Stimulated activated CD4-positive, alpha-beta T cell treated with anti-CD3 and anti-CD28 coated beads, Interleukin-15, amount 100 ng/mL, for 48 hours (primary cell): ENCODE results near the gene CASS4.
"Not testable (repeated sequence)": the region's sequence is repeated elsewhere in the genome, so short reads cannot be mapped to it uniquely, and the experiment has no call there.

Experiments
- DNase-seq, 2 donors: peaks; one replicate each; pipeline ENCODE4 v3.0.0-alpha.2; 2020; ENCODE audit warnings: low read depth in 2 of 2

The CASS4 gene, protein sequence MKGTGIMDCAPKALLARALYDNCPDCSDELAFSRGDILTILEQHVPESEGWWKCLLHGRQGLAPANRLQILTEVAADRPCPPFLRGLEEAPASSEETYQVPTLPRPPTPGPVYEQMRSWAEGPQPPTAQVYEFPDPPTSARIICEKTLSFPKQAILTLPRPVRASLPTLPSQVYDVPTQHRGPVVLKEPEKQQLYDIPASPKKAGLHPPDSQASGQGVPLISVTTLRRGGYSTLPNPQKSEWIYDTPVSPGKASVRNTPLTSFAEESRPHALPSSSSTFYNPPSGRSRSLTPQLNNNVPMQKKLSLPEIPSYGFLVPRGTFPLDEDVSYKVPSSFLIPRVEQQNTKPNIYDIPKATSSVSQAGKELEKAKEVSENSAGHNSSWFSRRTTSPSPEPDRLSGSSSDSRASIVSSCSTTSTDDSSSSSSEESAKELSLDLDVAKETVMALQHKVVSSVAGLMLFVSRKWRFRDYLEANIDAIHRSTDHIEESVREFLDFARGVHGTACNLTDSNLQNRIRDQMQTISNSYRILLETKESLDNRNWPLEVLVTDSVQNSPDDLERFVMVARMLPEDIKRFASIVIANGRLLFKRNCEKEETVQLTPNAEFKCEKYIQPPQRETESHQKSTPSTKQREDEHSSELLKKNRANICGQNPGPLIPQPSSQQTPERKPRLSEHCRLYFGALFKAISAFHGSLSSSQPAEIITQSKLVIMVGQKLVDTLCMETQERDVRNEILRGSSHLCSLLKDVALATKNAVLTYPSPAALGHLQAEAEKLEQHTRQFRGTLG

DNA sequence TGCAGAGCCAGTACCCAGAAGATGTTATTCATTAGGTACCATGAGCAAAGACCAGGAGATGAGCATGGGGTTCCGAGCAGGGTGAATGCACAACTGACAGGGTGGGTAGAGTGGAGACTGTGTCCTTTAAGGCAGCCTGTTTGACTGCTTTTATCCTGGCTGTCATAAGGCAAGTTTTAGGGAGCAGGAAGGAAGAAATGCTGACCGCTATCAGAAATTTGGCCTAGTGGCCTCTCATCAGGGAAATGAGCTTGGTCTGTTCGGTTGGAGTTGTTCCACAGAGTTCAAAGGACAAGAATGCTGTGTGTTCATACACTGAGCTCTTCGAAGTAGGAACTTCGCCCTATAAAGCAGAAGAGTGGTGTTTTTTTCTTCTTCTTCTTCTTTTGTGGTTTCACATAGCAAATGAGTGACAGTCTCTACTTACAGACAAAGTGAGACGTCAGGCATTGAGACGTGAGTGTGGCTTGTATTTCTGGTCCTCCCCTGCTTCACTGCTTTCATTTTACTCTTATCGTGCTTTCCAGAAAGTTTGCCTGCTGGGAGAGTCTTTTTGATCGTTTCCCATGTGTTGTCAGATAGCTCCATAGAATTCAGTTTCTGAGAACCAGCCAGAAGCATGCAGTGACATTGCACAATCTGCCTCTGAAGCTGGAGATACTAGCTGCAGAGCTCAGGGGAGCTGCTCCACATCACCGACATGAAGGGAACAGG is at the start of gene CASS4:
TSS of gene CASS4 (plus strand) at position 502 of the 714 bp plus-strand sequence. CDS start at position 701, 199 bp downstream.
- DNase-seq = no peak

DNA sequence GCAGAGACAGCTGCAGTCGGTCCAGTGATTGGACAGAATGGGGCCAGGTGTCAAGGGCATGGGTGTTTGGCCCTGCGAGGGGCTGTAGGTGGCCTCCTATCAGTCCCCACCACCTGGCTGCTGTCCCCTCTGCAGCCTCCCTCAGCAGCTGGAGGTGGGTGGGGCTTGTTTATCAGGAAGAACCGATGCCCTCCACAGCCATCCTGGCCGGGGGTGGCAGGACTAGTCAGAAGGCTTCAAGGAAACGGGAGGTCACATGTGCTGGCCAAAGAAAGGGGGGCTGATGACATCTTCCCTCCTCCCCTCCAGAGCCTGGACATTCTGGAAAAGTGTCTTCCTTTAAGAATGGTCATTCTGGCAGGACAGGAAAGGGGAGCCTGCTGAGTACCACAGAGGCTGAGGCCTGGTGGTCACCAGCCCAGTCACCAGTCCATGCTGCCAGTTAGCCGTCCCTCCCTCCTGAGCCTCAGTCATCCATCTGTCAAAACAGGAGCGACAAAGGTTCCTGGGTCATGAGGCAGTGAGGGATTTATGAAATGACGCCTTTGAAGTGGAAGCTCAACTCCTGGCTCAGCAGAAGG is 49.1 kb upstream of the CASS4 start:
- no peak for DNase-seq

DNA sequence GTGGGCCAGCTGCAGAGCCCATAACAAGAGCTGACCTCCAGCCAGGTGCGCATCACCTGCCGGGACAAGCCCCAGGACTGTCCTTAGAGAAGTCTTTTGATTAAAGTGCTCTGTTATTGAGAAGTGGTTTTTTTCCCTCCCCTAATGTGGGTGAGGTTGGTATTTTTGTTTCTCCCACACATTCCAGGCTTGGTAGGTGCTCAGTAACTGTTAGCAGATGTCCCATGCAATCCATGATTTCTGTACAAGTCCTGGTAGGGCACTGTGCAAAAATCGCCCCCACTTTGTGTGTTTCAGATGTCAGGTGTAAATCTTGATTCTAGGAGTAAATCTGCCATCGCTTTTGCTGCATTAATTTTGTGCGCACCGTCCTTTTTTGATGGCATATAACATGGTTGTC is 48.6 kb upstream of the CASS4 start:
- no peak for DNase-seq

DNA sequence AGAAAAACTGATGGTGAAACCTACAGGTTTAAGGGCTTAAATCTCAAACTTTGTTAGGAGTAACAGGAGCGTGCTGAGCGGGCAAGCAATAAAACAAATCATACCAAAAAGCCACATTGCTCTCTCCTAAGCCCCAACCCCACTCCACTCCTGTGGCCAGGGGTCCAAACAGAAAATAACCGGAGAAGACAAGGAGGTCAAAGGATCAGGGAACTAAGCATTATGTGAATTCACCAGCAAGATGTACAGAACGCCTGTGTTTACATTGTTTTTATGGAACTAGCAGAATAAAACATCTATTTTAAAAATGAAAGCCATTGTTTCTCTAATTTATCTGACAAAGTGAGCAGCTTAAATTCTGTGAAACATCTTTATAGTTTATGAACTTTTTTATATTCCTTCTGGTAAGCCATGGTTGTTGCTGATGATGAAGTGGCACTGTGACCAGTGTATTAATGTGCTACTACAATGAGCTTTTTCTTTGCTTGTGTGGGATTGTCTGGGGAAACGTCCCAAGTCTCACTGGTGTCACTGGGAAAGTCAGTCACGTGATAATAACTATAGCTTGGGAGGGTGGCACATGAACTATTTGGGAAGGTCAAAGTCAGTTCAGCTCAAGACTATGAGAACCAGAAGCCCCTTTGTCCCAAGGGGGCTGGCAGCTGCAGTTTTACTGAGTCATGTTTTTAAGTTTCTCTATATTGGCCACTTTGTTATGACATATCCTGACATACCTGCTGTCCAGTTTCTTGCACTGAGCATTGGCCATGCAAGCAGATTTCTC is 43.5 kb upstream of the CASS4 start:
- no peak for DNase-seq

DNA sequence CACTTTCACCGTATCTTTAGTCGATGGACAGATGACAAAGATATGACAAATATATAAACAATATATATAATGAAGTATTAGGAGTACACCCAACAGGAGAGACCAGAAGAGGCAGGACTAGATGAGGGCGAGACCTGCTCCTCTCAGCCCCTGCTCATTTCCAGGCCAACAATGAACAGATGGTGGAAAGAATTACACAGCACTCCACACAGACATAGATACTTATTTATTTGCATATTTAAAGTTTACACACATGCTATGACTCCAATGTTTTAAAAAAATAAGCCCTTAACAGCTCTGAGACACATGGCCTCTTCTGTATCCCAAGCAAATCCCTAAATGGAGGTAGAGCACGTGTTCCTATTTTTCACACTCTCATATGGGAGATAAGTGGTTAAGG is 42.9 kb upstream of the CASS4 start:
- no peak for DNase-seq

DNA sequence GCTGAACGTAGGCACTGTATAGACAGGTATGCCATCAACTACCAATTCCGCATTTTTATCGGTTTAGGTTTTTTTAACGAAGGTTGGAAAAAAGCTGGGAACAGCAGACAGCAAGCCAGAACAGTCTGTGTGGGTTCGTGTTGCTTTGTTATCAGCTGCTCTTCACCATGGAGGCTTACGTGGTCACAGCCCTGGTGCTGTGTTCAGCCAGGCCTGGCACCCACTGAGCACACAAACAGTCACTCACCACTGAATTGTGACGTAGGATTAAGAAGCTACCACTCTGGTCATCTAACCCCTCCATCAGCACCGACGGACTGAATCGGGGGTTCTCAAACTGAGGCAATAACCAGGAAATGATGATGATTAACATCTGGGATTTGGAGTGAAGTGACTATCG is 40.1 kb upstream of the CASS4 start:
- DNase-seq = no peak

DNA sequence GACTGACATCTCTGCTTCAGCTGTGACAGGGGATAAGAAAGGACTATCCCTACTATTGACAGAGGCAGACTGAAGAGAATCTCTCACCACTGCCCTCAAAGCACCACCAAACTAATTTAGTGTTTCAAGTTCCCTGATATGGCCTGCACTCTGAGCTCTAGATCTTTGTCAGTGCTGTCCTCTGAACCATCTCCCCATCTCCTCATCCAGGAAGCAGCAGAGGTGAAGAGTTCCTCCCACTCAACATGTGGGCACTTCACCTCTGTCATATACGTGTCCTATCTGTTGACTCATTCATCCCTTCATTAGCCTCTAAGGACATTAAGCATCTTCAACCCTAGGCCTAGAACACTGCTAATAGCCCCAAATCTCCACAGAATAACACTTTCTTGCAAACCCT is 39.2 kb upstream of the CASS4 start:
- no peak for DNase-seq

DNA sequence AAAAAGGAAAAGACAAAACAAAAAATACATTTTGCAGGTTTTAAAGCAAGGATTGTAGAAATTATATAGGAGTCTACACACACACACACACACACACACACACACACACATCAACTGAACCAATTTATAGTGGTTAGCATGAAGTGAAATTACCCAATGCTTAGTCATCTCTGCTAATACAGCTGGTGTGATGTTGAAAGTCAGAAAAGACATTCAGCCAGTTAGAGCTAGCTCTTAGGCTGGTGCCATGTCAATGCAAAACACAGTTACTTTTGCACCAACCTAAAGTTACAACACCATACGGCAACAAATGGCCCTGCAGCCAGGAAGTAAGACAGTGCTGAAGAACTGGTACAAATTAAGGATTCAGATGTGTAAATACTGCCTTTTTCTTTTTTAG is 38.1 kb upstream of the CASS4 start:
- no peak for DNase-seq

DNA sequence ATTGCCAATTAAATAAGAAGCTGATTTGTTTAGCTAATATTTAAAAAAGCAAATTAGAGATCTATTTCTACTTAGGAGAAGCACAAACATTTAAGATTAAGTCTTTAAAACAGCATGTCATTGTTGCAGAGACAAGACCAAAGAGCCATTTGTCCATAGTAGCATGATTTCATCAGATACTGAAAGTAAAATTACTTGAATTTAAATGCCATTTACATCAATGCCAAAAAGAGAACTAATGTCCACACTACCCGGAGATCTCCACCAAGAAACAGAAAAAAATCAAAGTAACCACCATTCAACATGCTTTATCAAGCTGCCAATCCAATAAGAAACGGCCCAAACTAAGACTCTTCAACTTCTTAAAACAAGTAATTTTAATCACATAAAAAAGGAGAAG is 35.7 kb upstream of the CASS4 start:
- DNase-seq = no peak

DNA sequence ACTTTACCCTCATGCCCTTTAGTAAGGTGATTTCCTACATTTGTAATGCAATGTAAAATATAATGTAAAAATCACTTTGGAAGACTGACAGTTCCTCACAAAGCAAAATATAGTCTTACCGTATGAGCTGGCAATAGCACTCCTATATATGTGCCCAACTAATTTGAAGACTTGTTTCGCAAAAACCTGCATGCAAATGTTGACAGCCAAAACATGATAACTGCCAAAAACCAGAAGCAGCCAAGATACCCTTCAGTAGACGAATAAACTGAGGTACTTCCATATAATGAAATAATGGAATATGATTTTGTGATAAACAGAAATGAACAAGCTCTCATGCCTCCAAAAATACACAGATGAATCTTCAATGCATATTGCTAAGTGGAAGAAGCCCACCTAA is 33.7 kb upstream of the CASS4 start:
- DNase-seq = no peak

DNA sequence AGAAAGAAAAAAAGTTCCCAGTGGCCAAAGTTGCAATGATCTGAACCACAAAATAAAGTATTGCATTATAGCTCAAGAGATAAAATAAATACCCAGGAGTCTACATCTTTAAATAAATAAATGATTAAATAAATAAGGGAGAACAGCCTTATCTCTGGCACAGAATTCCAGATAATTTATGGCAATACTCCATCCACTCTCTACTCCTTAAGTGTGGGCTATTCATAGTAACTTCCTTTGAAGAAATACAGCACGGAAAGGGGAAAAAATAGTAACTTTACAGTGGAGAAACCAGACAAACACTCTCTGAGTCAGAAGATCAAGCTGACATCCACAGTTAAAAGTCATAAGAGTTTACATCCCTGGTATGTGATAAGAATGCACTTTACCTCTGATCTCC is 31.7 kb upstream of the CASS4 start:
- DNase-seq = no peak

DNA sequence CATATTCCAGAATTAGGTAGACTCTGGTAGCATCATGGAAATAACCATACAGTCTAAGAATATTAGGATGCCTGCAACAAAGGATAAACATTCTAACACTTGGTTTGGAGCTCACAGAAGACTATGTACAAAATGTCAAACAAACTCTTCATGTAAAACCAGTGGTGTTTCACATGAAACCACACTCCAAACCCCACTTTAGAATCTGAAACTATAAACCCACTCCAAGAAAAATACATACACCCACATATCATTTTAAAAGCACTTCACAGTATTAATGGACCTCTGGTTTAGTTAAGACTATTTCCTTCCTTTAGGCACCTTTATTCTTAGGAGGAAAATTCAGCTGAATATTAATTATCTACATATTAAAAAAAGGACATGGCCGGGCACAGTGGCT is 30.6 kb upstream of the CASS4 start:
- DNase-seq = no peak

DNA sequence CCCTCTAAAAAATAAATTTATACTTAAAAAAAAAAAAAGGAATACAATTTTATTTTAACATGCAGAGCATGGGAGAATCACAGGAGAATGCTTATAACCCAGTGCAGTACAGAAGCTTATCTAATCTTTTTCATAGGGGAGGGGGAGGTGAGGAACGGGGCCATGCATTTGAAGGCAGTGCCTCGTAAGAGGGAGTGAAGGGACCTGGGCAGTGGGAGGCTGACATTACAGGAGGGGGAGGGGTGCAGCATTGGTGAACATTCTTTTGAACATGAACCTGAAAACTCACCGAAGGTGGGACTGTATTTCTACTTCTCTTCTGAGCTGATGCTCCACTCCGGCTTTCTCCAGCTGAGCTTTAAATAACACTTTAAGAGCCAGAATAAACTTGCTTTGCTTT is 29.4 kb upstream of the CASS4 start:
- no peak for DNase-seq

DNA sequence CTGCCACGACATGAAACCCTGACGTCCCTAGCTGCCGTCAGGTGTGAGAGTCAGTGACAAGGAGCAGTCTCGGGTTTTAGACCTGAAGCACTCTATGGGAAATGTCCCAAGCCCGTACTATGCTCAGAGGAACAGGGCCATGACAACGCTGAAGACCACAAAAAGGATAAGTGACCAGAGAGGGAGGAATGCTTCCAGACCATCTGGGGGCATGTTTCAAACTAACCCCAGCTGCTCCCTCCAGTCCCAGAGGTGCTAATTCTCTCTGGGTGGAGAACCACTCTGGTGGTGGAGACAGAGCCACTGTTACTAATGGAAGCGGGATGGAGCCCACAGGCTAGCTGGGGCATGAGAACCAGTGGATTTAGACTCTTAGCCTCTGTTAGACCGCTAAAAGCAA is 28.7 kb upstream of the CASS4 start:
- no peak for DNase-seq

DNA sequence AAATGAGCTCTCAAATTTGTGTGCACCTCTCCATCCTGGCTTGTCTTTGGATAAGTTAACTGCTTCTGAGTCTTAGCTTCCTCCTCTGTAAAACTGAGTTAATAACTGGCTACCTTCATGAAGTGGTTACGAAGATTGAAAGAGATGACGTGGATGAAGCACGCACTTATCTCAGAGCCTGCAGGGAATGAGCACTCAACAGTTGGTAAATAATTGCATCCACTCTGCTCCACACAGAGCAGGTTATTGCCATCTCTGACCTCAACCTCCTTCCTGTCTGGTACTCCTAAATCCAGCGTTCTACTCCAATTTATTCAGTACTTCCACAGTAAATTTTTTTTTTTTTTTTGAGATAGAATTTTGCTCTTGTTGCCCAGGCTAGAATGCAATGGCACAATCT is 26.9 kb upstream of the CASS4 start:
- DNase-seq = no peak

DNA sequence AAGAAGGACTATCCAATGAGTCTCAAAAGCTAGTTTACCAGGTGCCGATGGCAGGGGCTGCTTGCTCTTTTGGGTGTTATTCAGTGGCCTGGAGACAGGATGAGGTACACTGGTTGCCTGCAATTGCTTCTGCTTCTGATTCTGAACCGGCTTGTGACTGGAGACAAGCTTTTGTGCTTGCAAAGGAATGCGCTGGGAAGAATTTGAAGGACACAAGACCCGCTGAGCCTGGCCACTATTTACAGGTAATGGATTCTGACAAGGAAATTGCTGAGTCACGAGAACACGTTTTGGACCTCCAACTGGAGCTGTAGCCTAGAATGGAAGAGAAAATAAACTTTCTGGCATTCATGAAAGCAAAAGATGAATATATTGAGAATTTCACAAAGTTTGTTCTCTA is 25.8 kb upstream of the CASS4 start:
- no peak for DNase-seq

DNA sequence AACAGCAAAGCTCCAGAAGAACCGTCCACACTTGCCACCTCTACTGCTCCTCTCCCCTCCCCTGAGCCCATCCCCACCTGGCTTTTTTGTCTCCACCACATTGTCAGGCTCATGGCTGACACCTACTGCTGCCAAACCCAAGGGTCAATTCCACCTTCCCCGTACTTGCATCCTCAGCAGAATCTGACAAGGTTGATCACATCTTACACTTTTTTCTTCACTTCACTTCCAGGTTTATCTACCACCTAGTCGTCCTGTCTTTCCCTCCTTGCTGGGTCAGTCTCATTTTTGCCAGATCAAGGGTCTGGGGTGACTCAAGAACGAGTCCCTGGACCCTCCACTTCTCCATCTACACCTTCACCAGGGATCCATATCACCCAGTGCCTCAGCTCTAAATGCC is 23.2 kb upstream of the CASS4 start:
- DNase-seq = no peak

DNA sequence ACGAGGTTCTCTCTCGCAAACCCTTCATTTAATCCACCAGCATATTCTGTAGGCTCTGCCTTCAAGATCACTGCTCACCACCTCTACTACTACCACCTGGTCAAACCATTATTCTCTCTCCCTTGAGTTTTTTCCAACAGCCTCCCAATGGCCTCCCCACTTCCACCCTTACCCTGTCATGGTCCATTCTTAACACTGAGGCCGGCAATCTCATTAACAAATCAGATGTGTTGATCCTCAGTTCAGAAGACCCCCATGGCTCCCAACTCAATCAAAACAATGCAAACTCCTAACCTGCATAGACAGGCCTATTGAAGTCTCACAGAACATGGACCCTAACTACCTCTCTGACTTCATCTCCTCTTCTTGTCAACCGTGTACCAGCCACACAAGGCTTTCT is 22.3 kb upstream of the CASS4 start:
- no peak for DNase-seq

DNA sequence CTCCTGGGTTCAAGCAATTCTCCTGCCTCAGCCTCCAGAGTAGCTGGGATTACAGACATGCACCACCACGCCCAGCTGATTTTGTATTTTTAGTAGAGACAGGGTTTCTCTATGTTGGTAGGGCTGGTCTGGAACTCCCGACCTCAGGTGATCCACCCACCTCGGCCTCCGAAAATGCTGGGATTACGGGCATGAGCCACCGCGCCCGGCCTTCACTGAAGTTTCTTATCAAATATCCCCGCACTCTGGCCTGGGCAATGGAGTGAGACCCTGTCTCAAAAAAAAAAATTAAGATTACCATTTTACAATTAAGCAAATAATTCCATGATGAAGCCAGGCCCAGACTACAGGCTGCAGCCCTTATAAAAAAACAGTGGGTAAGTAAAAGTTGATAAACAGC is 21.7 kb upstream of the CASS4 start:
- not testable (repeated sequence) for DNase-seq

DNA sequence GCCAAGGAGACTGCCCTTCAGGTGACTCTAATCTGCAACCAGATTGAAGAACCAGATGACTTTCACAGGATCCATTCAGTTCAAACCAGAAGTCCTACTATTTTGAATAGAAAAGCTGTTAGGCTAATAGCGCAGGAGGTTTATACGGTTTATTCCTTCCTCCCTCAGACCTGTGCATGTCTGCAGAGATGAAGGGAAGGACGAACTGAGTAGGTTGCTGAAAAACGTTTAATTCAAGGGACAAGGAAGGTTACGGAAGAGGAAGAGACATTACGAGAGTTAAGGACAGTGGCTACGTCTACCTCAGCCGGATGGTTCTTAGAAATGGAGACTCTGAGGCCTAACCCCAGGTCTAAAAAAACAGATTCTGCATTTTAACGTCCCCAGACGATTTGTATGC is 21.0 kb upstream of the CASS4 start:
- no peak for DNase-seq

DNA sequence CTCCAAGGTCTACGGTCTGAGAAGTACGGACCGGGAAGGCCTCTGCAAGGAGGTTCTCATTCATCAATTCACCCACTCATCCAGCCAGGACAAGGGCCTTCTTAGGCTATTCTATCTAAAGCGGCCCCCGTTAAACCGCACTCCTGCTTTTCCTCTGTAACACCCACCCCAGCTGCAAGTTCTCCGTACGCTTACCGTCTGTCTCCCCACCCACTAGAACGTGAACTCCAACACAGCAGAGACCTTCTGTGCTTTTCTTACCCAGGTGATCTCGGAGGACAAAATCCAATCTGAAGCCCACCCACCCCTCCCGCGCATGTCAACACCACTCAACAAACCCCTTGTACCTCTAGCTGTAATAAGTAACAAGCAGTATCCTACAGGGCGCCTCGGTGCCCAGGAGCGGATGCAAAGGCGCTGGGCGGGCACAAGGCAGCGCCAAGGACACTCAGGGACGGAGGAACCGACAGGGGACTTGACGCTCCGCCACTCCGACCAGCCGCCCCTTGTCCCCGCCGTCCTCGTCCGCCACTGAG is 20.4 kb upstream of the CASS4 start:
- no peak for DNase-seq
